DND-41 (cell line): ENCODE data around the gene BSND.

Experiments used
- CTCF ChIP-seq: IDR thresholded peaks from 2 replicates; pipeline ENCODE4 v1.5.1; 2012; ENCODE audit warnings: borderline replicate concordance, low read length, moderate library complexity, mild to moderate bottlenecking; ENCODE audit not compliant: poor library complexity, severe bottlenecking; ENCODE audit errors: extremely low read depth
- EZH2 ChIP-seq: IDR thresholded peaks from 3 replicates; pipeline ENCODE4 v1.6.1; 2012; ENCODE audit warnings: borderline replicate concordance, low read depth, mild to moderate bottlenecking, moderate library complexity, low read length, inconsistent platforms; ENCODE audit not compliant: severe bottlenecking

- TF ChIP-seq CTCF, result no peak
- no peak for TF ChIP-seq EZH2
These were observed 33.0 kb upstream of the BSND start for GRCh38 chr1:54965624-54966340.
